IPS-20b (cell line): Measurements from ENCODE around the gene ABLIM2.

Experiments
- H3K27ac ChIP-seq: one replicate; pipeline ENCODE4 v1.5.1; 2013; ENCODE audit warnings: low read length
- H3K27me3 ChIP-seq: 2 replicates; pipeline ENCODE4 v1.6.1; 2013; ENCODE audit warnings: mild to moderate bottlenecking, low read length, inconsistent platforms; ENCODE audit not compliant: insufficient read depth
- H3K36me3 ChIP-seq: 2 replicates; pipeline ENCODE4 v1.6.1; 2013; ENCODE audit warnings: low read depth, mild to moderate bottlenecking, inconsistent platforms, low read length, moderate library complexity; ENCODE audit not compliant: insufficient read depth
- H3K4me1 ChIP-seq: 2 replicates; pipeline ENCODE4 v1.6.1; 2013; ENCODE audit warnings: mild to moderate bottlenecking, control low read depth, inconsistent platforms, low read length, moderate library complexity; ENCODE audit not compliant: insufficient read depth
- H3K4me3 ChIP-seq: 2 replicates; pipeline ENCODE4 v1.5.1; 2013; ENCODE audit warnings: mild to moderate bottlenecking, low read length, inconsistent platforms
- H3K9ac ChIP-seq: 2 replicates; pipeline ENCODE4 v1.6.1; 2013; ENCODE audit warnings: low read depth, mild to moderate bottlenecking, inconsistent platforms, low read length, moderate library complexity
- H3K9me3 ChIP-seq: 2 replicates; pipeline ENCODE4 v1.6.1; 2013; ENCODE audit warnings: mild to moderate bottlenecking, low read depth, low read length, inconsistent platforms; ENCODE audit not compliant: insufficient read depth

ABLIM2 gene

DNA sequence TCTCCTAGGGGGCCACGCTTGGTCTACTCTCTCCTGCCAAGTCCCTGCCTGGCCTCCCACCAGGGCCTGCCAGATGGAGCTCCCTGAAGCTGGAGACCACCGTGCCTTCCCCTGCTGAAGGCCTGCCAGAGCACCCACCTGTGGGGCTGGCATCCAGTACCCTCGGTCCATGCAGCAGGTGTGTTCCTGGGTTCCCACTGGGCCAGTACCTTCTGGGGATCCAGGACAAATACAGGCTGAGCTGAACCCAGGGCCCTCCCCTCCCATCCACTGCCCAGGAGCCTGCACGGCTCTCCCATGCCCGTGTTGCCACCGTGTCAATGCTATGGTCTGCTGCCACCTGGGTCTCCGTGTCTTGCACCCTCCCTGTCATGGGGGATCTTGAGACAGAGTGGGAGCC is 68.8 kb downstream of the ABLIM2 start:
- Histone ChIP-seq H3K9me3 (peaks cover 17% of the 10 kb centered on the region), H3K27me3 (no peaks in the 10 kb centered on the region), H3K9ac (no peak overlapping the region), H3K27ac (no peak overlapping the region), H3K4me1 (no peaks in the 10 kb centered on the region; the same call in 1 of the 2 replicates), H3K4me3 (no peak overlapping the region), H3K36me3 (no peaks in the 10 kb centered on the region)

DNA sequence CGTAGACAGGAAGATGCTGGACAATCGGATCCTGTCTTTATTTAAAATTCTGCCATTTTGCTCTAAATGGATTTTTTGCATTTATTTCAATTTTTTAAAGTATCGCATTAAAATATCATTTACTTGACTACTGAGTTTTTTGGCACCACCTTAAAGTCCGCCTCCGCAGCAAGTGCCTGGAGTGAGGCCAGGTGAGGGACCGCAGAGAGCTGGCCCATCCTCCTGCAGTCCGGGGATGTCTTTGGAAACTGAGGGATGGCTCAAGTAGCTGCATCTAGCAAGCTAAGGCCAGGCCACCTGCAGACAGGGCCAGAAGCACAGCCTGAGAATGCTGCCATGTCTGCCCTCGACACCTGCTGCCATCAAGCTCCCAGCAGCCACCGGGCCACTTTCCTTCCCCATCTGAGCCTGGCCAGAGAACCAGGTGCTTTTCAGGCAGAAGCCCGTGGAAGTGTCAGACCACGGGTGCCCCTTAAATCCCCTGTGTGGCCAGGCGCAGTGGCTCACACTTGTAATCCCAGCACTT is 69.6 kb downstream of the ABLIM2 start:
- Histone ChIP-seq H3K27me3 (no peaks in the 10 kb centered on the region), H3K27ac (no peak overlapping the region), H3K9me3 (peaks cover 11% of the 10 kb centered on the region), H3K4me1 (no peaks in the 10 kb centered on the region; the same call in 1 of the 2 replicates), H3K4me3 (no peak overlapping the region), H3K9ac (no peak overlapping the region), H3K36me3 (no peaks in the 10 kb centered on the region)

- Histone ChIP-seq H3K27me3 (no peaks in the 10 kb centered on the region), H3K4me3 (no peak overlapping the region), H3K4me1 (no peaks in the 10 kb centered on the region; the same call in 1 of the 2 replicates), H3K9me3 (peaks cover under 1% of the 10 kb centered on the region), H3K36me3 (no peaks in the 10 kb centered on the region), H3K9ac (no peak overlapping the region), H3K27ac (no peak overlapping the region)
Measured at GRCh38 chr4:8087921-8088495, 70.6 kb downstream of the ABLIM2 start.

DNA sequence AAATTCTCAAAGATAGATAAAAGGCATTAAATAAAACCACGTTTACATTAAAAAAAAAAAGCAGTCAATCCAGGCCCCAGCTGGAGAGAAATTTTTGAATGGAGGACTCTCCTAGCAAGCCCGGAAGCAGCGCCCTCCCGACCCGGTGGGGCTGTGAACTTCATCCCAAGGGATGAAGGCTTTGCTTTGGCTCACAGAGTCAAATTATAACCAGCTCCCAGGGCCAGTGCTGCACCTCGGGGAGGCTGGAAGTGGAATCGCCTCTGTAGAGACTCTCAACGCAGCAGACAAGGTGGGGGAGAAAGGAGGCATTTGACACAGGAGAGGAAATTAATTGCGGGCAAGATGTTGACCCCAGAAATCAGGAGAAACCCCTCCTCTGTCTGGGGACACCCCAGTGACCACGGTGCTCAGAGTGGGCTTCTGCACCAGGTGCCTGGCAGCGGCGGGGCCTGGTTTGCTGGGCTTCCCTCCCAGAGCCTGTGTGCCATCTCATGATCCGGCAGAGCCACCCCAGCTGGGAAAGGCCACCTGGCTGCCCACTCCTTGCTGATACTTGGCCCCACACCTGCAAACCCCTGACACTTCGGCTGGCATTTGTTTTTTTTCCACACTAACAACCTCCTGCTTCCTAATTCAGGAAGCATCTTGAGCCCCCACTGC is 71.7 kb downstream of the ABLIM2 start:
- H3K27ac ChIP-seq, result no peak overlapping the region

GRCh38 chr4:8085491-8086117 is 73.0 kb downstream of the ABLIM2 start:
- Histone ChIP-seq H3K9ac (no peak overlapping the region), H3K4me1 (peaks cover 3% of the 10 kb centered on the region; the same call in 1 of the 2 replicates), H3K9me3 (no peaks in the 10 kb centered on the region), H3K27me3 (no peaks in the 10 kb centered on the region), H3K4me3 (no peak overlapping the region), H3K36me3 (no peaks in the 10 kb centered on the region), H3K27ac (no peak overlapping the region)

More for the DNA sequence above, 71.7 kb downstream of the ABLIM2 start:
- Histone ChIP-seq H3K9me3 (no peaks in the 10 kb centered on the region), H3K9ac (no peak overlapping the region), H3K36me3 (no peaks in the 10 kb centered on the region), H3K4me3 (no peak overlapping the region), H3K4me1 (no peaks in the 10 kb centered on the region; the same call in 1 of the 2 replicates), H3K27me3 (no peaks in the 10 kb centered on the region)

- H3K27ac ChIP-seq, result no peak overlapping the region
- no peak overlapping the region for H3K9ac ChIP-seq
- H3K4me3 ChIP-seq, result no peak overlapping the region
- no peaks in the 10 kb centered on the region for H3K9me3 ChIP-seq
- no peaks in the 10 kb centered on the region for H3K36me3 ChIP-seq
- H3K4me1 ChIP-seq, result peaks cover 9% of the 10 kb centered on the region; the same call in 1 of the 2 replicates
- H3K27me3 ChIP-seq, result no peaks in the 10 kb centered on the region
Measured at GRCh38 chr4:8084712-8085490, 73.7 kb downstream of the ABLIM2 start.

DNA sequence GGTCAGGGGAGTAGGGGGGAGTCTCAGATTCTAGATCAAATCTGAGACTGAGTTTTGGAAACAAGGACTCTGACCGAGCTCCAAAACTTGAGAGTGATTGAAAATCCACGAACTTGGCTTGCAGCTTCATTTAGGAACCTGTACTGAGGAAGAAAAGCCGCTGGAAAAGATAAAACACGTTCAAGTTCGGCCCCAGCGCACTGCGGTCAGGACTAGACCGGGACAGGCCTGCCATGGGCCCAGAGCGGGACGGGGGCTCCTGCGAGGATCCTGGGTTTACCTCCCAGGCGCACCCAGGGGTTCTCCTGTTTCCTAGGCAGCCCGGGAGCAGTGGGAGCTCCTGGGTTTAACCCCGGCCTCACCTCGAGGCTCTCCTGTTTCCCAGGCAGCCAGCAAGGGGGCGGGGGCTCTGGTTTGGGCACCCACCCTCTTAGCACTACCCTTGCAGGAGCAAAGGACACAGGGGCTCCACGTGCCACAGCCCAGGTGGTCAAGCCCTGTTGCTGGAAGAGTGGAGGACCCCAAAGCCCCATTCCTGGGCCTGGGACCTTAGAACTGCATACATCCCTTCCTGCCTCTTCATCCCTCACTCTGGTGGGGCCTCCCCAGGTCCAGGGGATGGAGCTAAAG is 74.5 kb downstream of the ABLIM2 start:
- H3K9ac ChIP-seq, result no peak overlapping the region
- H3K9me3 ChIP-seq, result no peaks in the 10 kb centered on the region
- no peaks in the 10 kb centered on the region for H3K36me3 ChIP-seq
- H3K4me1 ChIP-seq, result peaks cover 9% of the 10 kb centered on the region; the same call in 1 of the 2 replicates
- H3K27ac ChIP-seq, result no peak overlapping the region
- H3K4me3 ChIP-seq, result no peak overlapping the region
- no peaks in the 10 kb centered on the region for H3K27me3 ChIP-seq

DNA sequence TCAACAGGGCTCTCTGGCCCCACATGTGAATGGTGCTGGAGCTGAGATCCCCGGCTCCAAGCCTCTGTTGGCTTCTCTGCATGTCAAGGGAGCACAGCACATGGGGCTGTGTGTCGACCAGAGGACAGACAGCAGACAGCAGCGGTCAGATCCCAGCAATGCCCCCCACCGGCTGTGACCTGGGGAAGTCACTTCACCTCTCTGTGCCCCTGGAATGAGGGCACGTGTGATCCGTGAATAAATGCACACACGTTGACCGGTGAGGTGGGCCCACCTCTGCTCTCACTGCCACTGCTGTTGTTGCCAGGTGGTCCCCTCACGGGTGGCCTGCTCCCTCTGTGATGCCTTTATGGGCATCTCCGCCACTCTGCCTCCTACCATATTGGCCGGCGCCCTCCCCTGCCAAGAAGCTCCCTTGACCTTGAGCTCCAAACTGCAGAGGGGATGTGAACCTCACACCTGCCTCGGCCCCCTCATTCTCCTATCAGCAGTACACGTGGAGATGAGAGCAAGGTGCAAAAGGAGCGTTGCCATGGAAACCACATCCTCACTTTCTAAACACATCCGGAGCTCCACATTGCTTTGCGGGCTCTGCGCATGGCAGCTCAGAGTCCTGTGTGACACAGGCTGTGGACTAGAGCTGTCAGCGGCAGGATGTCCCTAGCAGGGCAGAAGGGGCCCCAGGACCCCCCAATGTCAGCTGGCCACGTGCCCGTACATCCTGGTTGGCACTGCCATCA is 75.4 kb downstream of the ABLIM2 start:
- H3K4me1 ChIP-seq, result peaks cover 9% of the 10 kb centered on the region; the same call in 1 of the 2 replicates
- H3K27me3 ChIP-seq, result no peaks in the 10 kb centered on the region
- no peaks in the 10 kb centered on the region for H3K9me3 ChIP-seq
- no peaks in the 10 kb centered on the region for H3K36me3 ChIP-seq
- H3K9ac ChIP-seq, result no peak overlapping the region
- H3K4me3 ChIP-seq, result no peak overlapping the region
- no peak overlapping the region for H3K27ac ChIP-seq

- no peak overlapping the region for H3K4me3 ChIP-seq
- H3K9ac ChIP-seq, result no peak overlapping the region
- H3K9me3 ChIP-seq, result no peaks in the 10 kb centered on the region
- H3K27me3 ChIP-seq, result no peaks in the 10 kb centered on the region
- H3K27ac ChIP-seq, result no peak overlapping the region
- H3K36me3 ChIP-seq, result no peaks in the 10 kb centered on the region
- peaks cover 9% of the 10 kb centered on the region; the same call in 1 of the 2 replicates for H3K4me1 ChIP-seq
Measured at GRCh38 chr4:8082517-8083055, 76.0 kb downstream of the ABLIM2 start.

GRCh38 chr4:8081621-8082516 is 76.7 kb downstream of the ABLIM2 start:
- Histone ChIP-seq H3K36me3 (no peaks in the 10 kb centered on the region), H3K9me3 (no peaks in the 10 kb centered on the region), H3K27me3 (no peaks in the 10 kb centered on the region), H3K9ac (no peak overlapping the region), H3K4me3 (no peak overlapping the region), H3K27ac (no peak overlapping the region), H3K4me1 (peaks cover 9% of the 10 kb centered on the region; the same call in 1 of the 2 replicates)
